ENCODE measurements around the gene IL4R.

IL4R gene

GRCh38 chr16:27381974-27382855, 68.4 kb downstream of the IL4R start:
- no peak for DNase-seq (ENCODE audit: low spot score)

GRCh38 chr16:27383556-27384243, 69.9 kb downstream of the IL4R start:
- H3K4me3 ChIP-seq = peak overlapping the region; percentile 10
- DNase-seq (ENCODE audit: low spot score) = no peak
- no peak for TF ChIP-seq CTCF (IDR thresholded peaks at IDR 0.05)
- peak overlapping the region in 1 of 2 donors; percentile 40 for H3K27ac ChIP-seq

More at GRCh38 chr16:27381974-27382855, 68.4 kb downstream of the IL4R start:
- no peak overlapping the region for H3K4me3 ChIP-seq
- no peak overlapping the region for H3K27ac ChIP-seq
- TF ChIP-seq CTCF (IDR thresholded peaks at IDR 0.05) = no peak

- Histone ChIP-seq H3K4me3 (no peak overlapping the region), H3K27ac (no peak overlapping the region)
- TF ChIP-seq CTCF (IDR thresholded peaks at IDR 0.05) = no peak
- DNase-seq (ENCODE audit: low spot score) = no peak
Observed at GRCh38 chr16:27384425-27384824, 70.7 kb downstream of the IL4R start.

GRCh38 chr16:27385398-27385797, 71.6 kb downstream of the IL4R start:
- no peak for DNase-seq (ENCODE audit: low spot score)
- Histone ChIP-seq H3K4me3 (no peak overlapping the region), H3K27ac (no peak overlapping the region)
- no peak for TF ChIP-seq CTCF (IDR thresholded peaks at IDR 0.05)

DNA sequence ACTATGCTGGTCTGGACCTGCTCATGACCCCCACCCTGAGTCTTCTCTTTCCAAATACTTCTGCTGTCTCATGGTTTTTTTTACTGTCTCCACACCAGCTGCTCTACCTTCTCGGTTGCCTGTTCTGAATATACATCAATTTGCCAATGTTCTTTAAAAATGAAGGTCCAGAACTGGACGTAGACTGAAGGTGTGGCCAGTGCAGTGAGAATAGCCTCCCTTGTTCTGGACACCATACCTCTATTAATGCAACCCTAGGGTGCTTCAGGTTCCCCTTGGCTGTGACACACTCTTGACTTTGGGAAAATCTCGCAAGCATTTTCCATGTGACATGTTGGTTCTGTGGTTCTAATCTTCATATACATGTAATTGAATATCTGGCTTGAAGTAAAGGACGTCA, 72.9 kb downstream of the IL4R start:
- TF ChIP-seq CTCF (IDR thresholded peaks at IDR 0.05) = no peak
- Histone ChIP-seq H3K4me3 (no peak overlapping the region), H3K27ac (no peak overlapping the region)
- no peak for DNase-seq (ENCODE audit: low spot score)

DNA sequence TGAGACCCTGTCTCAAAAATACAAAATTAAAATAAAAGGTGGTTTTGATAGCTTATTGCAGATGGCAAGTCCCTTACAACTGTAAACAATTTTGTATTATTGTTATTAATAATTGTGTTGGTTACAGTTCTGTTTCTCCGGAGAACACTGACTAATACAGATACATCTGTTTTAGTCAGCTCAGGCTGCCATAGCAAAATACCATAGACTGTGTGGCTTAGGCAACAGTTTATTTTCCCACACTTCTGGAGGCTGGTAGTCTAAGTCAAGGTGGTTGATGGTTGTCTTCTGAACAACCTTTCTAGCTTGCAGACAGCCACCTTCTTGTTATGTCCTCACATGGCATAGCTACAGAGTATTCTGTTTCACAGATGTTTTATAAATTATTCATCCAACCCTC, 74.0 kb downstream of the IL4R start:
- DNase-seq (ENCODE audit: low spot score) = no peak
- Histone ChIP-seq H3K27ac (no peak overlapping the region), H3K4me3 (no peak overlapping the region)
- TF ChIP-seq CTCF (IDR thresholded peaks at IDR 0.05) = no peak

All from coronary artery (tissue), 2 donors.